Measurements from ENCODE around the gene GNB2. TPM values are rescaled to one million over a fixed set of nuclear protein-coding genes. Genes with fewer than 3 reads are reported as not detected.

GNB2 gene
- total and polyA plus RNA-seq, 2 of the 13 experiments (the other 11 are each of a cell fraction or from before 2014, with no cell fraction given): 48.3 to 67.1 TPM

- no peak for TF ChIP-seq ZSCAN22 (CRISPR knock-in tag; IDR thresholded peaks at IDR 0.05)
- 0 out of 2 replicates have a peak, but pooled peaks have one; percentile 51 for TF ChIP-seq HOXD1 (CRISPR knock-in tag; IDR thresholded peaks at IDR 0.05)
- TF ChIP-seq PRPF4 (IDR thresholded peaks at IDR 0.05; ENCODE audit: low read depth, low read length, poor library complexity, severe bottlenecking): no peak
- no peak for TF ChIP-seq ATF2 (CRISPR knock-in tag; IDR thresholded peaks at IDR 0.05)
- no peak for TF ChIP-seq ZBTB40 (IDR thresholded peaks at IDR 0.05)
- no peak; the same call in 1 of the 2 replicates for TF ChIP-seq ZBTB40 (CRISPR knock-in tag; IDR thresholded peaks at IDR 0.05)
- TF ChIP-seq, protein P1, sequence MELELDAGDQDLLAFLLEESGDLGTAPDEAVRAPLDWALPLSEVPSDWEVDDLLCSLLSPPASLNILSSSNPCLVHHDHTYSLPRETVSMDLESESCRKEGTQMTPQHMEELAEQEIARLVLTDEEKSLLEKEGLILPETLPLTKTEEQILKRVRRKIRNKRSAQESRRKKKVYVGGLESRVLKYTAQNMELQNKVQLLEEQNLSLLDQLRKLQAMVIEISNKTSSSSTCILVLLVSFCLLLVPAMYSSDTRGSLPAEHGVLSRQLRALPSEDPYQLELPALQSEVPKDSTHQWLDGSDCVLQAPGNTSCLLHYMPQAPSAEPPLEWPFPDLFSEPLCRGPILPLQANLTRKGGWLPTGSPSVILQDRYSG (CRISPR knock-in tag; IDR thresholded peaks at IDR 0.05): no peak
- peak; percentile 42; the same call in 1 of the 2 replicates for TF ChIP-seq ARID5B (CRISPR knock-in tag; IDR thresholded peaks at IDR 0.05)
- no peak for TF ChIP-seq MAFG (CRISPR knock-in tag; IDR thresholded peaks at IDR 0.05)
- no peak for TF ChIP-seq CHCHD3 (CRISPR knock-in tag; IDR thresholded peaks at IDR 0.05)
- TF ChIP-seq ZNF569 (CRISPR knock-in tag; IDR thresholded peaks at IDR 0.05; ENCODE audit: borderline replicate concordance): no peak
Measured at GRCh38 chr7:100720671-100721504, 47.3 kb downstream of the GNB2 start (continued).
